ENCODE measurements around the gene UBAC1. TPM values are rescaled to one million over a fixed set of nuclear protein-coding genes. Genes with fewer than 3 reads are reported as not detected.

The UBAC1 gene
- total RNA-seq, 1 donor from 2014 or later = 31.0 TPM

- TF ChIP-seq, protein P1, sequence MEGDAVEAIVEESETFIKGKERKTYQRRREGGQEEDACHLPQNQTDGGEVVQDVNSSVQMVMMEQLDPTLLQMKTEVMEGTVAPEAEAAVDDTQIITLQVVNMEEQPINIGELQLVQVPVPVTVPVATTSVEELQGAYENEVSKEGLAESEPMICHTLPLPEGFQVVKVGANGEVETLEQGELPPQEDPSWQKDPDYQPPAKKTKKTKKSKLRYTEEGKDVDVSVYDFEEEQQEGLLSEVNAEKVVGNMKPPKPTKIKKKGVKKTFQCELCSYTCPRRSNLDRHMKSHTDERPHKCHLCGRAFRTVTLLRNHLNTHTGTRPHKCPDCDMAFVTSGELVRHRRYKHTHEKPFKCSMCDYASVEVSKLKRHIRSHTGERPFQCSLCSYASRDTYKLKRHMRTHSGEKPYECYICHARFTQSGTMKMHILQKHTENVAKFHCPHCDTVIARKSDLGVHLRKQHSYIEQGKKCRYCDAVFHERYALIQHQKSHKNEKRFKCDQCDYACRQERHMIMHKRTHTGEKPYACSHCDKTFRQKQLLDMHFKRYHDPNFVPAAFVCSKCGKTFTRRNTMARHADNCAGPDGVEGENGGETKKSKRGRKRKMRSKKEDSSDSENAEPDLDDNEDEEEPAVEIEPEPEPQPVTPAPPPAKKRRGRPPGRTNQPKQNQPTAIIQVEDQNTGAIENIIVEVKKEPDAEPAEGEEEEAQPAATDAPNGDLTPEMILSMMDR (IDR thresholded peaks at IDR 0.05) = no peak
- H3K4me1 ChIP-seq = peaks cover 1 to 2% of the 10 kb centered on the region in 2 donors
- H3K36me3 ChIP-seq = no peaks in the 10 kb centered on the region
- no peak overlapping the region for H3K4me3 ChIP-seq
- no peaks in the 10 kb centered on the region for H3K27me3 ChIP-seq
- DNase-seq (ENCODE audit: low spot score in 2 of 2) = no peak
- H3K27ac ChIP-seq = no peak overlapping the region
- H3K9me3 ChIP-seq = no peaks in the 10 kb centered on the region
- intact Hi-C loops (cut with DNase I) = no loop called here
These were observed 23.0 kb upstream of the UBAC1 start for GRCh38 chr9:135984072-135984710.

GRCh38 chr9:135983208-135984071, 22.3 kb upstream of the UBAC1 start:
- TF ChIP-seq, protein P1 (IDR thresholded peaks at IDR 0.05) = no peak
- no peak for DNase-seq (ENCODE audit: low spot score in 2 of 2)
- no peaks in the 10 kb centered on the region for H3K27me3 ChIP-seq
- no peak overlapping the region for H3K27ac ChIP-seq
- intact Hi-C loops (cut with DNase I) = no loop called here
- no peak overlapping the region for H3K4me3 ChIP-seq
- peaks cover 6 to 7% of the 10 kb centered on the region in 2 donors for H3K4me1 ChIP-seq
- H3K36me3 ChIP-seq = no peaks in the 10 kb centered on the region
- H3K9me3 ChIP-seq = no peaks in the 10 kb centered on the region

DNA sequence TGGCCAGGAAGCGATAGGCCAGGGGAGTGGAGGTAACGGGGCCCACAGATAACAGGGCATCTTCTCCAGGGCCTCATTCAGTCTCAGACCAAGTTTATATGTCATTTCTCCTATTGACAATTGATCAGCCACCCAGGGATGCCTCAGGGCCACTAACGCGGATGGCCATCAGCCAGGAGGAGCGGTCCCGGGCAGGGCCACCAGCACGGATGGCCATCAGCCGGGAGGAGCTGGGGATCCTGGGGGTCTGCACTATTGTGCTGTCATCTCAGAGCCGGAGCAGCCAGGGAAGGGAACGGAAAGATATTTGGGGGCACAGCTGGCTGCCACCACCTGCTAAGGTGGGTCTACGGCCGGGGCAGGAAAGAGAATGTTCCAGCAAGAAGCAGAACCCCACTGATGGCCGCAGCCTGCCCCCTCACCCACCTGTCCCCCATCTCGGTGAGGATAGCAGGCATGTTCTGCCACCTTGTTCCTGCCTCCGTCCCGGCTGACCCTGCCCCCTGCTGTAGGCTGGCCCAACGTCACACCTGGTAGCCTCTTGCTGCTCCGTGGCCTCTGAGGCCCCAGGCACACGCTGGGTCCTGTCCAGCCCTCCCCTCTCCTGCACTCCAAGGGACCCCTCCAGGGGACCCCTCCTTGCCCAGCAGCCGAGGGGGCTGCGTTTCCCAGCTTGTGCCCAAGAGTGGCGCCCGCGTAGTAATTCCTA, 21.5 kb upstream of the UBAC1 start:
- intact Hi-C loops (cut with DNase I) = no loop called here
- H3K36me3 ChIP-seq = no peaks in the 10 kb centered on the region

GRCh38 chr9:135980926-135981630, 19.9 kb upstream of the UBAC1 start:
- DNase-seq (ENCODE audit: low spot score in 2 of 2) = no peak
- intact Hi-C loops (cut with DNase I) = no loop called here
- Histone ChIP-seq H3K36me3 (no peaks in the 10 kb centered on the region), H3K4me1 (peaks cover 6 to 7% of the 10 kb centered on the region in 2 donors), H3K9me3 (no peaks in the 10 kb centered on the region), H3K4me3 (no peak overlapping the region), H3K27ac (no peak overlapping the region), H3K27me3 (no peaks in the 10 kb centered on the region)
- TF ChIP-seq, protein P1 (IDR thresholded peaks at IDR 0.05) = no peak

More for the DNA sequence above, 21.5 kb upstream of the UBAC1 start:
- no peak overlapping the region for H3K4me3 ChIP-seq
- DNase-seq (ENCODE audit: low spot score in 2 of 2) = no peak
- peaks cover 6 to 7% of the 10 kb centered on the region in 2 donors for H3K4me1 ChIP-seq
- H3K27me3 ChIP-seq = no peaks in the 10 kb centered on the region
- TF ChIP-seq, protein P1 (IDR thresholded peaks at IDR 0.05) = no peak
- no peaks in the 10 kb centered on the region for H3K9me3 ChIP-seq
- no peak overlapping the region for H3K27ac ChIP-seq

GRCh38 chr9:135979547-135980166, 18.5 kb upstream of the UBAC1 start:
- no peak overlapping the region for H3K27ac ChIP-seq
- H3K27me3 ChIP-seq = no peaks in the 10 kb centered on the region
- DNase-seq (ENCODE audit: low spot score in 2 of 2) = no peak

More at GRCh38 chr9:135979547-135980166, 18.5 kb upstream of the UBAC1 start:
- Histone ChIP-seq H3K4me3 (peak overlapping the region in 1 of 2 donors; percentile 23), H3K36me3 (no peaks in the 10 kb centered on the region), H3K4me1 (peaks cover 6 to 7% of the 10 kb centered on the region in 2 donors), H3K9me3 (no peaks in the 10 kb centered on the region)
- TF ChIP-seq, protein P1 (IDR thresholded peaks at IDR 0.05) = no peak
- intact Hi-C loops (cut with DNase I) = no loop called here

All from ascending aorta (tissue), 2 donors.